Kidney (tissue), 14 donors: ENCODE results near the gene SP140L. TPM values are rescaled to one million over a fixed set of nuclear protein-coding genes. Genes with fewer than 3 reads are reported as not detected.
"Not testable (repeated sequence)": the region's sequence is repeated elsewhere in the genome, so short reads cannot be mapped to it uniquely, and the experiment has no call there.

Source experiments
- DNase-seq, 5 donors: peaks; one replicate each; pipeline ENCODE4 v3.0.0-alpha.2; 2013 to 2020
- FAIRE-seq: peaks from 2 replicates; lab custom pipeline; 2012; peaks lifted over from hg19 to GRCh38; lab: Jason Lieb, UNC
- H3K27ac ChIP-seq, 2 donors: one replicate each; pipeline ENCODE4 v1.7.0; 2013; ENCODE audit warnings: low read depth in 2 of 2, low read length in 2 of 2, inconsistent platforms in 1 of 2
- H3K27me3 ChIP-seq: one replicate; pipeline ENCODE4 v1.7.1; 2013; ENCODE audit warnings: low read length, inconsistent platforms; ENCODE audit not compliant: control insufficient read depth, insufficient read depth
- H3K36me3 ChIP-seq, 3 donors: one replicate each; pipeline versions ENCODE4 v1.7.0 to v1.7.1; 2013; ENCODE audit warnings: low read length in 3 of 3, control low read depth in 1 of 3, inconsistent platforms in 1 of 3; ENCODE audit not compliant: insufficient read depth in 3 of 3, control insufficient read depth in 2 of 3
- H3K4me1 ChIP-seq, 3 donors: one replicate each; pipeline versions ENCODE4 v1.7.0 to v1.7.1; 2013; ENCODE audit warnings: low read length in 3 of 3, inconsistent platforms in 1 of 3, low read depth in 1 of 3; ENCODE audit not compliant: control insufficient read depth in 2 of 3, insufficient read depth in 2 of 3
- H3K4me3 ChIP-seq, 3 donors: one replicate each; pipeline versions ENCODE4 v1.7.0 to v1.8.1; 2013; ENCODE audit warnings: low read length in 3 of 3, control low read depth in 1 of 3, inconsistent platforms in 1 of 3
- H3K9ac ChIP-seq, 3 donors: one replicate each; pipeline versions ENCODE4 v1.7.0 to v1.7.1; 2013; ENCODE audit warnings: low read length in 3 of 3, control low read depth in 1 of 3, inconsistent platforms in 1 of 3
- H3K9me3 ChIP-seq, 3 donors: one replicate each; pipeline versions ENCODE4 v1.7.0 to v1.7.1; 2013; ENCODE audit warnings: low read length in 3 of 3, control low read depth in 1 of 3, inconsistent platforms in 1 of 3; ENCODE audit not compliant: control insufficient read depth in 2 of 3, insufficient read depth in 1 of 3
- CTCF ChIP-seq: IDR thresholded peaks from 3 replicates; pipeline ENCODE4 v1.5.1; 2012; ENCODE audit warnings: mild to moderate bottlenecking, moderate library complexity, borderline replicate concordance; ENCODE audit not compliant: insufficient read depth; ENCODE audit errors: extremely low read depth
- intact Hi-C: fragments of 100-400 bp; cut with DNase I; formaldehyde crosslinking; loops from one replicate; pipeline ENCODE4 v1.11.1; 2022
- polyA plus RNA-seq: library from polyadenylated mRNA; stranded (reverse); fragments of 350-450 nt; fragmentation: Illumina TruSeq; extraction: RNeasy Lipid Tissue Mini Kit (QIAGEN cat#74804); gene quantifications from one replicate; pipeline ENCODE4 v1.2.3, GENCODE V29; 2014; ENCODE audit warnings: low read depth, low replicate concordance; ENCODE audit not compliant: insufficient read depth
- total RNA-seq: library from RNA; stranded (reverse); fragmentation: NEBNext Ultra II Directional; extraction: Animal tissue kit (Norgen Biotek cat#: 25700); gene quantifications from one replicate; pipeline ENCODE4 v1.2.1, GENCODE V29; 2021
- donor health status: control.
- donor health status: control.
- donor health status: control.
- donor health status: control.
- donor health status: control.
- donor health status: DM: yes; HTN: yes; CAD: no.
- donor health status: Normal renal cell carcinoma (clear cell type).

The SP140L gene
- total and polyA plus RNA-seq, 2 donors from 2014 or later: 4.6 to 23.8 TPM

- DNase-seq (no peak), FAIRE-seq (no peak)
- intact Hi-C loops: no loop called here
- Histone ChIP-seq H3K4me3 (no peak overlapping the region), H3K27ac (no peak overlapping the region), H3K4me1 (no peaks in the 10 kb centered on the region), H3K36me3 (no peaks in the 10 kb centered on the region), H3K9ac (no peak overlapping the region), H3K9me3 (no peaks in the 10 kb centered on the region), H3K27me3 (no peaks in the 10 kb centered on the region)
- no peak for TF ChIP-seq CTCF
These were observed 9.0 kb downstream of the SP140L start for GRCh38 chr2:230335864-230336506.

GRCh38 chr2:230341936-230342528 lies 15.0 kb downstream of the SP140L start:
- H3K27me3 ChIP-seq, H3K9ac ChIP-seq, H3K4me1 ChIP-seq, H3K27ac ChIP-seq, H3K36me3 ChIP-seq, H3K9me3 ChIP-seq, intact Hi-C loops, H3K4me3 ChIP-seq, FAIRE-seq: not testable (repeated sequence)
- DNase-seq: peak in 1 of 5 donors; percentile 32

GRCh38 chr2:230343041-230343624 lies 16.1 kb downstream of the SP140L start:
- intact Hi-C loops, H3K9me3 ChIP-seq, H3K27me3 ChIP-seq, H3K4me3 ChIP-seq, H3K36me3 ChIP-seq, FAIRE-seq, H3K27ac ChIP-seq, H3K4me1 ChIP-seq, DNase-seq, H3K9ac ChIP-seq: not testable (repeated sequence)

GRCh38 chr2:230343747-230344146 lies 16.8 kb downstream of the SP140L start:
- H3K27me3 ChIP-seq: no peaks in the 10 kb centered on the region
- H3K27ac ChIP-seq: no peak overlapping the region
- no peaks in the 10 kb centered on the region for H3K36me3 ChIP-seq
- H3K9ac ChIP-seq: no peak overlapping the region
- peaks cover 0 to 5% (median 0%) of the 10 kb centered on the region in 3 donors for H3K4me1 ChIP-seq
- intact Hi-C loops: no loop called here
- FAIRE-seq (no peak), DNase-seq (no peak)
- TF ChIP-seq CTCF: no peak
- H3K9me3 ChIP-seq: peaks cover 0 to 3% (median 0%) of the 10 kb centered on the region in 3 donors
- H3K4me3 ChIP-seq: no peak overlapping the region
